MM.1S (cell line): ENCODE measurements around the gene VPS26B.

Source experiments
- DNase-seq: peaks from one replicate; pipeline ENCODE4 v3.0.0-alpha.2; 2015
- H2AFZ ChIP-seq: fragments of 300-600 bp; sonication (generic); 2 replicates; pipeline ENCODE4 v1.6.0; 2016; ENCODE audit warnings: antibody characterized with exemption, low read length
- H3F3A ChIP-seq: fragments of 300-600 bp; sonication (generic); 2 replicates; pipeline ENCODE4 v1.6.1; 2016; ENCODE audit warnings: mild to moderate bottlenecking, antibody characterized with exemption, low read length, moderate library complexity, mixed read lengths; ENCODE audit not compliant: insufficient read depth
- H3K27ac ChIP-seq: fragments of 300-600 bp; sonication (generic); 2 replicates; pipeline ENCODE4 v1.5.1; 2016; ENCODE audit warnings: mild to moderate bottlenecking, low read length
- H3K27me3 ChIP-seq: fragments of 300-600 bp; sonication (generic); replicated peaks from 2 replicates; pipeline ENCODE4 v1.6.0; 2016; ENCODE audit warnings: low read length; ENCODE audit not compliant: insufficient read depth
- H3K36me3 ChIP-seq: fragments of 300-600 bp; sonication (generic); replicated peaks from 2 replicates; pipeline ENCODE4 v1.6.1; 2016; ENCODE audit warnings: mild to moderate bottlenecking, low read length, mixed read lengths; ENCODE audit not compliant: insufficient read depth
- H3K4me1 ChIP-seq: fragments of 300-600 bp; sonication (generic); 2 replicates; pipeline ENCODE4 v1.6.1; 2016; ENCODE audit warnings: low read length, mixed read lengths
- H3K4me2 ChIP-seq: fragments of 300-600 bp; sonication (generic); 2 replicates; pipeline ENCODE4 v1.6.0; 2016; ENCODE audit warnings: low read depth, low read length
- H3K4me3 ChIP-seq: fragments of 300-600 bp; sonication (generic); 2 replicates; pipeline ENCODE4 v1.5.1; 2016; ENCODE audit warnings: low read length, mixed read lengths
- H3K79me2 ChIP-seq: fragments of 300-600 bp; sonication (generic); 2 replicates; pipeline ENCODE4 v1.6.1; 2016; ENCODE audit warnings: mixed run types, low read length, mixed read lengths
- H3K9ac ChIP-seq: fragments of 300-600 bp; sonication (generic); 2 replicates; pipeline ENCODE4 v1.6.1; 2016; ENCODE audit warnings: low read length, mixed read lengths
- H3K9me2 ChIP-seq: fragments of 300-600 bp; sonication (generic); replicated peaks from 2 replicates; pipeline ENCODE4 v1.6.1; 2016; ENCODE audit warnings: mild to moderate bottlenecking, low read length, mixed read lengths; ENCODE audit not compliant: insufficient read depth
- H3K9me3 ChIP-seq: fragments of 300-600 bp; sonication (generic); replicated peaks from 2 replicates; pipeline ENCODE4 v1.6.1; 2016; ENCODE audit warnings: mild to moderate bottlenecking, low read length, mixed read lengths; ENCODE audit not compliant: insufficient read depth
- H4K20me1 ChIP-seq: fragments of 300-600 bp; sonication (generic); 2 replicates; pipeline ENCODE4 v1.6.1; 2016; ENCODE audit warnings: mild to moderate bottlenecking, low read length, moderate library complexity, mixed read lengths; ENCODE audit not compliant: insufficient read depth
- CTCF ChIP-seq: fragments of 300-600 bp; sonication (generic); IDR thresholded peaks from 2 replicates; pipeline ENCODE4 v1.5.1; 2016; ENCODE audit warnings: antibody characterized with exemption, low read length, mixed read lengths
- EZH2 ChIP-seq: fragments of 300-600 bp; sonication (generic); optimal IDR thresholded peaks from 2 replicates; pipeline ENCODE3; 2017; ENCODE audit warnings: low read depth, mild to moderate bottlenecking, antibody characterized with exemption, low read length, mixed read lengths
- EZH2phosphoT487 ChIP-seq: fragments of 300-600 bp; sonication (generic); IDR thresholded peaks from 2 replicates; pipeline ENCODE4 v1.6.1; 2018; ENCODE audit warnings: antibody characterized with exemption, low read length

VPS26B gene

GRCh38 chr11:134206185-134206584 is 18.3 kb upstream of the VPS26B start:
- no peak overlapping the region for H3K4me2 ChIP-seq
- no peaks in the 10 kb centered on the region; the same call in 1 of the 2 replicates for H3F3A ChIP-seq
- DNase-seq: no peak
- no peaks in the 10 kb centered on the region for H3K9me2 ChIP-seq
- no peak overlapping the region for H3K9ac ChIP-seq
- H2AFZ ChIP-seq: no peak overlapping the region
- H3K4me3 ChIP-seq: no peak overlapping the region
- peaks cover 9% of the 10 kb centered on the region; the same call in 1 of the 2 replicates for H4K20me1 ChIP-seq
- H3K27ac ChIP-seq: no peak overlapping the region
- no peaks in the 10 kb centered on the region for H3K4me1 ChIP-seq
- no peak for TF ChIP-seq CTCF
- TF ChIP-seq EZH2phosphoT487: no peak
- TF ChIP-seq EZH2: no peak
- peaks cover 44% of the 10 kb centered on the region for H3K36me3 ChIP-seq
- H3K79me2 ChIP-seq: peaks cover 46% of the 10 kb centered on the region
- no peaks in the 10 kb centered on the region for H3K27me3 ChIP-seq
- no peaks in the 10 kb centered on the region for H3K9me3 ChIP-seq

- peak; percentile 55 for TF ChIP-seq CTCF
- no peak for TF ChIP-seq EZH2phosphoT487
- no peak for TF ChIP-seq EZH2
- Histone ChIP-seq H3K9me3 (no peaks in the 10 kb centered on the region), H3K79me2 (peaks cover 62% of the 10 kb centered on the region), H2AFZ (no peak overlapping the region), H4K20me1 (peaks cover 9% of the 10 kb centered on the region; the same call in 1 of the 2 replicates), H3K4me1 (no peaks in the 10 kb centered on the region), H3K9ac (no peak overlapping the region), H3K4me2 (no peak overlapping the region), H3K4me3 (no peak overlapping the region), H3K27ac (no peak overlapping the region), H3F3A (no peaks in the 10 kb centered on the region; the same call in 1 of the 2 replicates), H3K9me2 (no peaks in the 10 kb centered on the region), H3K27me3 (no peaks in the 10 kb centered on the region), H3K36me3 (peaks cover 43% of the 10 kb centered on the region)
- DNase-seq: no peak
These were observed 16.8 kb upstream of the VPS26B start for GRCh38 chr11:134207538-134208239.

GRCh38 chr11:134215836-134216235 is 8.6 kb upstream of the VPS26B start:
- peak overlapping the region; percentile 22; the same call in 1 of the 2 replicates for H3K27ac ChIP-seq

More at GRCh38 chr11:134215836-134216235, 8.6 kb upstream of the VPS26B start:
- Histone ChIP-seq H3K9ac (no peak overlapping the region), H3F3A (no peaks in the 10 kb centered on the region; the same call in 1 of the 2 replicates), H3K79me2 (peaks cover 97% of the 10 kb centered on the region), H3K4me3 (no peak overlapping the region), H3K4me2 (peak overlapping the region; percentile 0; the same call in 1 of the 2 replicates), H3K27me3 (no peaks in the 10 kb centered on the region), H3K9me3 (no peaks in the 10 kb centered on the region), H3K36me3 (no peaks in the 10 kb centered on the region; the same call in 1 of the 2 replicates), H2AFZ (no peak overlapping the region), H3K4me1 (peaks cover 11% of the 10 kb centered on the region), H4K20me1 (peaks cover 24% of the 10 kb centered on the region; the same call in 1 of the 2 replicates), H3K9me2 (no peaks in the 10 kb centered on the region)
- TF ChIP-seq EZH2: no peak
- no peak for TF ChIP-seq EZH2phosphoT487
- no peak for TF ChIP-seq CTCF
- peak; percentile 11 for DNase-seq
